WTC11 (cell line): Measurements from ENCODE around the gene ERC2. TPM values are rescaled to one million over a fixed set of nuclear protein-coding genes. Genes with fewer than 3 reads are reported as not detected.

Experiments used
- ATAC-seq: fragments of 200-7000 bp; cut with Tn5 transposase; 2 replicates; pipeline ENCODE4 v1.10.0; 2021; ENCODE audit warnings: mild to moderate bottlenecking, moderate library complexity
- CTCF ChIA-PET: fragments of 300-600 bp; sonication (Branson Sonifier 250); formaldehyde crosslinking; loops from one replicate; lab custom pipeline; 2021; ENCODE audit warnings: antibody characterized with exemption; lab: Charles Lee
- POLR2A ChIA-PET: fragments of 350-600 bp; sonication (Branson Sonifier 250); formaldehyde crosslinking; loops from one replicate; lab custom pipeline; 2021; ENCODE audit warnings: antibody characterized with exemption; lab: Charles Lee
- DNase-seq: peaks from one replicate; pipeline ENCODE4 v3.0.0; 2021; ENCODE audit warnings: low spot score
- H3K27ac Mint-ChIP-seq: 2 replicates; pipeline ENCODE4 v1.8.0; 2021; ENCODE audit warnings: mixed read lengths
- H3K27me3 Mint-ChIP-seq: 2 replicates; pipeline ENCODE4 v1.8.0; 2021; ENCODE audit warnings: low read depth, mild to moderate bottlenecking, moderate library complexity, mixed read lengths
- H3K36me3 Mint-ChIP-seq: 2 replicates; pipeline ENCODE4 v1.8.0; 2021; ENCODE audit warnings: mixed read lengths
- H3K4me1 Mint-ChIP-seq: 2 replicates; pipeline ENCODE4 v1.8.0; 2022; ENCODE audit warnings: mixed read lengths
- H3K4me3 Mint-ChIP-seq: 2 replicates; pipeline ENCODE4 v1.8.0; 2021; ENCODE audit warnings: mild to moderate bottlenecking, moderate library complexity, mixed read lengths
- H3K9me3 Mint-ChIP-seq: 2 replicates; pipeline ENCODE4 v1.8.0; 2021; ENCODE audit warnings: mixed read lengths
- ELF4 ChIP-seq: sonication (generic); formaldehyde crosslinking; IDR thresholded peaks from 2 replicates; pipeline ENCODE4 v1.8.1; 2022; ENCODE audit warnings: low read depth, mild to moderate bottlenecking, moderate library complexity, missing genetic modification reagents
- JUN ChIP-seq: sonication (generic); formaldehyde crosslinking; IDR thresholded peaks from 2 replicates; pipeline ENCODE4 v1.8.0; 2023; ENCODE audit warnings: mild to moderate bottlenecking, missing genetic modification reagents
- KAT7 ChIP-seq: sonication (generic); formaldehyde crosslinking; IDR thresholded peaks from 2 replicates; pipeline ENCODE4 v1.8.1; 2023; ENCODE audit warnings: missing genetic modification reagents, mild to moderate bottlenecking, borderline replicate concordance
- NFATC4 ChIP-seq: fragments of 250-450 bp; sonication (Bioruptor Pico); IDR thresholded peaks from 2 replicates; pipeline ENCODE4 v1.9.0; 2021; ENCODE audit warnings: mild to moderate bottlenecking
- NFE2L1 ChIP-seq: sonication (generic); formaldehyde crosslinking; IDR thresholded peaks from 2 replicates; pipeline ENCODE4 v1.8.1; 2023; ENCODE audit warnings: missing genetic modification reagents
- SMAD3 ChIP-seq: sonication (generic); formaldehyde crosslinking; IDR thresholded peaks from 2 replicates; pipeline ENCODE4 v1.8.0; 2022; ENCODE audit warnings: missing genetic modification reagents, mild to moderate bottlenecking, borderline replicate concordance
- ZBTB21 ChIP-seq: sonication (generic); formaldehyde crosslinking; IDR thresholded peaks from 2 replicates; pipeline ENCODE4 v1.8.1; 2023; ENCODE audit warnings: mild to moderate bottlenecking, missing genetic modification reagents, borderline replicate concordance
- total RNA-seq: library from RNA; stranded (reverse); gene quantifications from 3 replicates; pipeline ENCODE4 v1.2.3, GENCODE V29; 2021
- TF ChIP-seq, protein P1 (sequence below): fragments of 250-450 bp; sonication (Bioruptor Pico); IDR thresholded peaks from 2 replicates; pipeline ENCODE4 v1.9.0; 2021; ENCODE audit warnings: mild to moderate bottlenecking
- TF ChIP-seq, protein P2 (sequence below): fragments of 200-600 bp; IDR thresholded peaks from 2 replicates; pipeline ENCODE4 v1.8.0; 2022; ENCODE audit warnings: antibody characterized with exemption
- TF ChIP-seq, protein P3 (sequence below): sonication (generic); formaldehyde crosslinking; IDR thresholded peaks from 2 replicates; pipeline ENCODE4 v1.8.1; 2023; ENCODE audit warnings: mild to moderate bottlenecking, moderate library complexity, missing genetic modification reagents
- TF ChIP-seq, protein P4 (sequence below): sonication (generic); formaldehyde crosslinking; IDR thresholded peaks from 2 replicates; pipeline ENCODE4 v1.8.0; 2023; ENCODE audit warnings: missing genetic modification reagents, mild to moderate bottlenecking, borderline replicate concordance
- TF ChIP-seq, protein P5 (sequence below): sonication (generic); formaldehyde crosslinking; IDR thresholded peaks from 2 replicates; pipeline ENCODE4 v1.8.1; 2023; ENCODE audit warnings: mild to moderate bottlenecking, missing genetic modification reagents, moderate library complexity
- TF ChIP-seq, protein P6 (sequence below): sonication (generic); formaldehyde crosslinking; IDR thresholded peaks from 2 replicates; pipeline ENCODE4 v1.8.1; 2022; ENCODE audit warnings: mild to moderate bottlenecking, moderate library complexity, missing genetic modification reagents
- TF ChIP-seq, protein P7 (sequence below): sonication (generic); formaldehyde crosslinking; IDR thresholded peaks from 2 replicates; pipeline ENCODE4 v1.8.1; 2022; ENCODE audit warnings: low read depth, missing genetic modification reagents, borderline replicate concordance

Gene ERC2
- total RNA-seq, 1 experiment from 2014 or later: 23.5 TPM

DNA sequence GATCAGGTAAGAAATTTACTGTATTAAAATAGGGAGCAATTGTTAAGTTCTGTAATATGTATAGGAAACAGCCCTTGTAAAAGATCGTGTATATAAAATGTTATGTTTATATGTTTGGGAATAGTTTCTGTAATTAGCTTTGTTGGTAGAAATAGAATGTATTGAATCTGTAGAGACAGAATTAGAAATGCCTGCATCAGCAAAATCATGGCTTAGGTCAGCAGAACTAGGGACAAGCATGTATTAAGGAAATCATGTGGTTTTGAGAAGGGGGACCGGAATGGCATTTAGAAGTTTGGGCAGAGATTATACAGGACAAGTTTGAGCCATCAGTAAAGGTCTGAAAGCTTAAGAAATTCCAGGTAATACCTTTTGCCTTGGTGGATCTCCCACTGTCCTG is 177.9 kb downstream of the ERC2 start (continued):
- TF ChIP-seq, protein P1, sequence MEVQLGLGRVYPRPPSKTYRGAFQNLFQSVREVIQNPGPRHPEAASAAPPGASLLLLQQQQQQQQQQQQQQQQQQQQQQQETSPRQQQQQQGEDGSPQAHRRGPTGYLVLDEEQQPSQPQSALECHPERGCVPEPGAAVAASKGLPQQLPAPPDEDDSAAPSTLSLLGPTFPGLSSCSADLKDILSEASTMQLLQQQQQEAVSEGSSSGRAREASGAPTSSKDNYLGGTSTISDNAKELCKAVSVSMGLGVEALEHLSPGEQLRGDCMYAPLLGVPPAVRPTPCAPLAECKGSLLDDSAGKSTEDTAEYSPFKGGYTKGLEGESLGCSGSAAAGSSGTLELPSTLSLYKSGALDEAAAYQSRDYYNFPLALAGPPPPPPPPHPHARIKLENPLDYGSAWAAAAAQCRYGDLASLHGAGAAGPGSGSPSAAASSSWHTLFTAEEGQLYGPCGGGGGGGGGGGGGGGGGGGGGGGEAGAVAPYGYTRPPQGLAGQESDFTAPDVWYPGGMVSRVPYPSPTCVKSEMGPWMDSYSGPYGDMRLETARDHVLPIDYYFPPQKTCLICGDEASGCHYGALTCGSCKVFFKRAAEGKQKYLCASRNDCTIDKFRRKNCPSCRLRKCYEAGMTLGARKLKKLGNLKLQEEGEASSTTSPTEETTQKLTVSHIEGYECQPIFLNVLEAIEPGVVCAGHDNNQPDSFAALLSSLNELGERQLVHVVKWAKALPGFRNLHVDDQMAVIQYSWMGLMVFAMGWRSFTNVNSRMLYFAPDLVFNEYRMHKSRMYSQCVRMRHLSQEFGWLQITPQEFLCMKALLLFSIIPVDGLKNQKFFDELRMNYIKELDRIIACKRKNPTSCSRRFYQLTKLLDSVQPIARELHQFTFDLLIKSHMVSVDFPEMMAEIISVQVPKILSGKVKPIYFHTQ (CRISPR knock-in tag): no peak
- TF ChIP-seq, protein P2, sequence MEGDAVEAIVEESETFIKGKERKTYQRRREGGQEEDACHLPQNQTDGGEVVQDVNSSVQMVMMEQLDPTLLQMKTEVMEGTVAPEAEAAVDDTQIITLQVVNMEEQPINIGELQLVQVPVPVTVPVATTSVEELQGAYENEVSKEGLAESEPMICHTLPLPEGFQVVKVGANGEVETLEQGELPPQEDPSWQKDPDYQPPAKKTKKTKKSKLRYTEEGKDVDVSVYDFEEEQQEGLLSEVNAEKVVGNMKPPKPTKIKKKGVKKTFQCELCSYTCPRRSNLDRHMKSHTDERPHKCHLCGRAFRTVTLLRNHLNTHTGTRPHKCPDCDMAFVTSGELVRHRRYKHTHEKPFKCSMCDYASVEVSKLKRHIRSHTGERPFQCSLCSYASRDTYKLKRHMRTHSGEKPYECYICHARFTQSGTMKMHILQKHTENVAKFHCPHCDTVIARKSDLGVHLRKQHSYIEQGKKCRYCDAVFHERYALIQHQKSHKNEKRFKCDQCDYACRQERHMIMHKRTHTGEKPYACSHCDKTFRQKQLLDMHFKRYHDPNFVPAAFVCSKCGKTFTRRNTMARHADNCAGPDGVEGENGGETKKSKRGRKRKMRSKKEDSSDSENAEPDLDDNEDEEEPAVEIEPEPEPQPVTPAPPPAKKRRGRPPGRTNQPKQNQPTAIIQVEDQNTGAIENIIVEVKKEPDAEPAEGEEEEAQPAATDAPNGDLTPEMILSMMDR: no peak
- TF ChIP-seq NFE2L1 (CRISPR knock-in tag): no peak
- no peak for TF ChIP-seq NFATC4

DNA sequence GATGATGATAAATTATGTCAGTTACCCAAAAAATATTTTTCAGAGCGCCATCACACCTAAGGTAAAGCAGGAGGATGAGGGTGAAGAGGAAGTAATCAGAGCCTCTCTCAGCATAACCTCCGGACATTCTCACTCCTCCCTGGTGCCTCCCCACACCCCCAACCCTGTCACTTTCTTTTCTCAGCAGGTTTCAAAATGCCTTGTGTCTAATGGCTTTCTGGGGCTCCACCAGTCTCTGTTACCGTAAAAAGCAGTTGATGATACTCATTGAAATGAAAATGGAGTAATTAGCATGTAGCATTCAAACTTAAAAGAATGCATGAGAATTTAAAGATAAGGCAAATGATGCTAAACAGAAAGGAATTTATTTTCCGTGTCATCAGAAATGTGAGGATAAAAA is 180.0 kb downstream of the ERC2 start:
- TF ChIP-seq, protein P3, sequence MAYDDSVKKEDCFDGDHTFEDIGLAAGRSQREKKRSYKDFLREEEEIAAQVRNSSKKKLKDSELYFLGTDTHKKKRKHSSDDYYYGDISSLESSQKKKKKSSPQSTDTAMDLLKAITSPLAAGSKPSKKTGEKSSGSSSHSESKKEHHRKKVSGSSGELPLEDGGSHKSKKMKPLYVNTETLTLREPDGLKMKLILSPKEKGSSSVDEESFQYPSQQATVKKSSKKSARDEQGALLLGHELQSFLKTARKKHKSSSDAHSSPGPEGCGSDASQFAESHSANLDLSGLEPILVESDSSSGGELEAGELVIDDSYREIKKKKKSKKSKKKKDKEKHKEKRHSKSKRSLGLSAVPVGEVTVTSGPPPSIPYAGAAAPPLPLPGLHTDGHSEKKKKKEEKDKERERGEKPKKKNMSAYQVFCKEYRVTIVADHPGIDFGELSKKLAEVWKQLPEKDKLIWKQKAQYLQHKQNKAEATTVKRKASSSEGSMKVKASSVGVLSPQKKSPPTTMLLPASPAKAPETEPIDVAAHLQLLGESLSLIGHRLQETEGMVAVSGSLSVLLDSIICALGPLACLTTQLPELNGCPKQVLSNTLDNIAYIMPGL (CRISPR knock-in tag): no peak
- TF ChIP-seq ELF4: no peak
- TF ChIP-seq KAT7 (CRISPR knock-in tag): no peak
- TF ChIP-seq, protein P4, sequence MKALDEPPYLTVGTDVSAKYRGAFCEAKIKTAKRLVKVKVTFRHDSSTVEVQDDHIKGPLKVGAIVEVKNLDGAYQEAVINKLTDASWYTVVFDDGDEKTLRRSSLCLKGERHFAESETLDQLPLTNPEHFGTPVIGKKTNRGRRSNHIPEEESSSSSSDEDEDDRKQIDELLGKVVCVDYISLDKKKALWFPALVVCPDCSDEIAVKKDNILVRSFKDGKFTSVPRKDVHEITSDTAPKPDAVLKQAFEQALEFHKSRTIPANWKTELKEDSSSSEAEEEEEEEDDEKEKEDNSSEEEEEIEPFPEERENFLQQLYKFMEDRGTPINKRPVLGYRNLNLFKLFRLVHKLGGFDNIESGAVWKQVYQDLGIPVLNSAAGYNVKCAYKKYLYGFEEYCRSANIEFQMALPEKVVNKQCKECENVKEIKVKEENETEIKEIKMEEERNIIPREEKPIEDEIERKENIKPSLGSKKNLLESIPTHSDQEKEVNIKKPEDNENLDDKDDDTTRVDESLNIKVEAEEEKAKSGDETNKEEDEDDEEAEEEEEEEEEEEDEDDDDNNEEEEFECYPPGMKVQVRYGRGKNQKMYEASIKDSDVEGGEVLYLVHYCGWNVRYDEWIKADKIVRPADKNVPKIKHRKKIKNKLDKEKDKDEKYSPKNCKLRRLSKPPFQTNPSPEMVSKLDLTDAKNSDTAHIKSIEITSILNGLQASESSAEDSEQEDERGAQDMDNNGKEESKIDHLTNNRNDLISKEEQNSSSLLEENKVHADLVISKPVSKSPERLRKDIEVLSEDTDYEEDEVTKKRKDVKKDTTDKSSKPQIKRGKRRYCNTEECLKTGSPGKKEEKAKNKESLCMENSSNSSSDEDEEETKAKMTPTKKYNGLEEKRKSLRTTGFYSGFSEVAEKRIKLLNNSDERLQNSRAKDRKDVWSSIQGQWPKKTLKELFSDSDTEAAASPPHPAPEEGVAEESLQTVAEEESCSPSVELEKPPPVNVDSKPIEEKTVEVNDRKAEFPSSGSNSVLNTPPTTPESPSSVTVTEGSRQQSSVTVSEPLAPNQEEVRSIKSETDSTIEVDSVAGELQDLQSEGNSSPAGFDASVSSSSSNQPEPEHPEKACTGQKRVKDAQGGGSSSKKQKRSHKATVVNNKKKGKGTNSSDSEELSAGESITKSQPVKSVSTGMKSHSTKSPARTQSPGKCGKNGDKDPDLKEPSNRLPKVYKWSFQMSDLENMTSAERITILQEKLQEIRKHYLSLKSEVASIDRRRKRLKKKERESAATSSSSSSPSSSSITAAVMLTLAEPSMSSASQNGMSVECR (CRISPR knock-in tag): no peak
- TF ChIP-seq, protein P5, sequence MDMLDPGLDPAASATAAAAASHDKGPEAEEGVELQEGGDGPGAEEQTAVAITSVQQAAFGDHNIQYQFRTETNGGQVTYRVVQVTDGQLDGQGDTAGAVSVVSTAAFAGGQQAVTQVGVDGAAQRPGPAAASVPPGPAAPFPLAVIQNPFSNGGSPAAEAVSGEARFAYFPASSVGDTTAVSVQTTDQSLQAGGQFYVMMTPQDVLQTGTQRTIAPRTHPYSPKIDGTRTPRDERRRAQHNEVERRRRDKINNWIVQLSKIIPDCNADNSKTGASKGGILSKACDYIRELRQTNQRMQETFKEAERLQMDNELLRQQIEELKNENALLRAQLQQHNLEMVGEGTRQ (CRISPR knock-in tag): no peak
- no peak for TF ChIP-seq ZBTB21 (CRISPR knock-in tag)
- TF ChIP-seq SMAD3 (CRISPR knock-in tag): no peak
- TF ChIP-seq, protein P6, sequence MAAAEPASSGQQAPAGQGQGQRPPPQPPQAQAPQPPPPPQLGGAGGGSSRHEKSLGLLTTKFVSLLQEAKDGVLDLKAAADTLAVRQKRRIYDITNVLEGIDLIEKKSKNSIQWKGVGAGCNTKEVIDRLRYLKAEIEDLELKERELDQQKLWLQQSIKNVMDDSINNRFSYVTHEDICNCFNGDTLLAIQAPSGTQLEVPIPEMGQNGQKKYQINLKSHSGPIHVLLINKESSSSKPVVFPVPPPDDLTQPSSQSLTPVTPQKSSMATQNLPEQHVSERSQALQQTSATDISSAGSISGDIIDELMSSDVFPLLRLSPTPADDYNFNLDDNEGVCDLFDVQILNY: no peak
- no peak for TF ChIP-seq JUN
- no peak for TF ChIP-seq NFE2L1 (CRISPR knock-in tag)
- TF ChIP-seq, protein P7, sequence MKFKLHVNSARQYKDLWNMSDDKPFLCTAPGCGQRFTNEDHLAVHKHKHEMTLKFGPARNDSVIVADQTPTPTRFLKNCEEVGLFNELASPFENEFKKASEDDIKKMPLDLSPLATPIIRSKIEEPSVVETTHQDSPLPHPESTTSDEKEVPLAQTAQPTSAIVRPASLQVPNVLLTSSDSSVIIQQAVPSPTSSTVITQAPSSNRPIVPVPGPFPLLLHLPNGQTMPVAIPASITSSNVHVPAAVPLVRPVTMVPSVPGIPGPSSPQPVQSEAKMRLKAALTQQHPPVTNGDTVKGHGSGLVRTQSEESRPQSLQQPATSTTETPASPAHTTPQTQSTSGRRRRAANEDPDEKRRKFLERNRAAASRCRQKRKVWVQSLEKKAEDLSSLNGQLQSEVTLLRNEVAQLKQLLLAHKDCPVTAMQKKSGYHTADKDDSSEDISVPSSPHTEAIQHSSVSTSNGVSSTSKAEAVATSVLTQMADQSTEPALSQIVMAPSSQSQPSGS (CRISPR knock-in tag): no peak
- peaks cover 71% of the 10 kb centered on the region for H3K4me1 Mint-ChIP-seq
- ATAC-seq: peak; percentile 75

More for the DNA sequence above, 180.0 kb downstream of the ERC2 start:
- peak; percentile 11 for DNase-seq
- H3K27ac Mint-ChIP-seq: peak overlapping the region; percentile 6; the same call in 1 of the 2 replicates
- H3K9me3 Mint-ChIP-seq: peaks cover 18% of the 10 kb centered on the region
- peaks cover 20% of the 10 kb centered on the region for H3K36me3 Mint-ChIP-seq
- POLR2A ChIA-PET: no interaction called here
- H3K4me3 Mint-ChIP-seq: no peak overlapping the region
- peaks cover 4% of the 10 kb centered on the region; the same call in 1 of the 2 replicates for H3K27me3 Mint-ChIP-seq
- CTCF ChIA-PET: interaction anchor here (1.0 kb wide), 1 partner anchor 15 kb away, joined by 4 read pairs; no protein-coding TSS in a partner anchor
